Natural killer cell (primary cell): ENCODE measurements around the gene PXMP2. TPM values are rescaled to one million over a fixed set of nuclear protein-coding genes. Genes with fewer than 3 reads are reported as not detected.

ENCODE experiments used
- ATAC-seq, 3 donors: fragments of 150-1000 bp in 2 of 3; fragments of 200-7000 bp in 1 of 3; cut with Tn5 transposase; 1 replicate in 1 of 3; 2 replicates in 2 of 3; pipeline ENCODE4 v1.10.0; 2021; ENCODE audit warnings: mild to moderate bottlenecking in 2 of 3, moderate library complexity in 2 of 3
- DNase-seq, 2 donors: peaks; one replicate each; pipeline versions ENCODE4 v3.0.0 to v3.0.0-alpha.2; 2013 to 2021; ENCODE audit warnings: mixed read lengths in 1 of 2
- H3K27ac ChIP-seq: one replicate; pipeline ENCODE4 v1.5.1; 2013; ENCODE audit warnings: mild to moderate bottlenecking, low read length
- H3K27me3 ChIP-seq: one replicate; pipeline ENCODE4 v1.6.1; 2013; ENCODE audit warnings: low read length; ENCODE audit not compliant: control insufficient read depth, insufficient read depth
- H3K36me3 ChIP-seq: one replicate; pipeline ENCODE4 v1.6.1; 2013; ENCODE audit warnings: low read length; ENCODE audit not compliant: control insufficient read depth, insufficient read depth
- H3K4me1 ChIP-seq: one replicate; pipeline ENCODE4 v1.6.1; 2013; ENCODE audit warnings: low read length; ENCODE audit not compliant: control insufficient read depth, insufficient read depth
- H3K4me3 ChIP-seq: one replicate; pipeline ENCODE4 v1.5.1; 2013; ENCODE audit warnings: low read length
- H3K9me3 ChIP-seq: one replicate; pipeline ENCODE4 v1.6.1; 2013; ENCODE audit warnings: low read length; ENCODE audit not compliant: control insufficient read depth, insufficient read depth
- H3K27ac Mint-ChIP-seq, 2 donors: one replicate each; pipeline ENCODE4 v1.8.0; 2022; ENCODE audit warnings: mild to moderate bottlenecking in 2 of 2, mixed read lengths in 2 of 2, moderate library complexity in 1 of 2
- H3K27me3 Mint-ChIP-seq, 2 donors: one replicate each; pipeline ENCODE4 v1.8.0; 2022; ENCODE audit warnings: low read depth in 2 of 2, mixed read lengths in 2 of 2
- H3K36me3 Mint-ChIP-seq: one replicate; pipeline ENCODE4 v1.8.0; 2022; ENCODE audit warnings: mixed read lengths
- H3K4me1 Mint-ChIP-seq, 2 donors: one replicate each; pipeline ENCODE4 v1.8.0; 2022; ENCODE audit warnings: mixed read lengths in 2 of 2
- H3K4me3 Mint-ChIP-seq: one replicate; pipeline ENCODE4 v1.8.0; 2022; ENCODE audit warnings: mild to moderate bottlenecking, moderate library complexity, mixed read lengths
- H3K9me3 Mint-ChIP-seq, 2 donors: one replicate each; pipeline ENCODE4 v1.8.0; 2022; ENCODE audit warnings: mixed read lengths in 2 of 2
- WGBS: methylation state at CpG from one replicate; pipeline ENCODE4 v1.1.7; 2013; ENCODE audit warnings: missing lambda C conversion rate; ENCODE audit not compliant: insufficient coverage; 5-methylcytosine and 5-hydroxymethylcytosine counted together
- intact Hi-C: fragments of 100-400 bp; cut with micrococcal nuclease; formaldehyde crosslinking; loops from one replicate; pipeline ENCODE4 v1.14.2; 2022
- total RNA-seq, 4 donors: library from RNA; stranded (reverse); fragments of 120-200 nt in 1 of 4; gene quantifications; one replicate each; pipeline versions ENCODE4 v1.2.3 to v1.2.4, GENCODE V29; 2013 to 2022
- TF ChIP-seq, protein P1 (sequence below): fragments of 200-600 bp; IDR thresholded peaks from one replicate; pipeline ENCODE4 v1.8.0; 2022; ENCODE audit warnings: antibody characterized with exemption

The PXMP2 gene
- total RNA-seq, 3 donors from 2014 or later (not counting 1 experiment from before 2014, with no cell fraction given), result 3.6 to 6.2 (median 5.1) TPM

DNA sequence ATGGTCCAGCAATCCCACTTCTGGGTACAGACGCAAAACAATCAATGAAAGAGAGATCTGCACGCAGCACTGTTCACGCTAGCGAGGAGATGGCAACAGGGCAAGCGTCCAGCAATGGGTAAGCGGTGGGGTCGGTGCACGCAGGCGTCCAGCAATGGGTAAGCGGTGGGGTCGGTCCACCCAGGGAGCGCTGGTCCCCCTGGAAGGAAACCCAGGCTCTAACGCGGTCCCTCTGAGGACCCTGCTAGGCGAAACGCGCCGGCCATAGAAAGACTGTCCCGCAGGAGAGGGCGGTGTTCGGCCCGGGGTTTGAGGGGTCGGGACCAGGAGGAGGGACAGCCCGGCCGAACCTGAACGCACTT, 22.6 kb downstream of the PXMP2 start:
- H3K36me3 Mint-ChIP-seq, result no peaks in the 10 kb centered on the region
- H3K9me3 ChIP-seq, result peaks cover 5% of the 10 kb centered on the region
- H3K4me1 ChIP-seq, result peaks cover 17% of the 10 kb centered on the region
- H3K4me1 Mint-ChIP-seq, result peaks cover 0 to 6% of the 10 kb centered on the region in 2 donors
- TF ChIP-seq, protein P1, sequence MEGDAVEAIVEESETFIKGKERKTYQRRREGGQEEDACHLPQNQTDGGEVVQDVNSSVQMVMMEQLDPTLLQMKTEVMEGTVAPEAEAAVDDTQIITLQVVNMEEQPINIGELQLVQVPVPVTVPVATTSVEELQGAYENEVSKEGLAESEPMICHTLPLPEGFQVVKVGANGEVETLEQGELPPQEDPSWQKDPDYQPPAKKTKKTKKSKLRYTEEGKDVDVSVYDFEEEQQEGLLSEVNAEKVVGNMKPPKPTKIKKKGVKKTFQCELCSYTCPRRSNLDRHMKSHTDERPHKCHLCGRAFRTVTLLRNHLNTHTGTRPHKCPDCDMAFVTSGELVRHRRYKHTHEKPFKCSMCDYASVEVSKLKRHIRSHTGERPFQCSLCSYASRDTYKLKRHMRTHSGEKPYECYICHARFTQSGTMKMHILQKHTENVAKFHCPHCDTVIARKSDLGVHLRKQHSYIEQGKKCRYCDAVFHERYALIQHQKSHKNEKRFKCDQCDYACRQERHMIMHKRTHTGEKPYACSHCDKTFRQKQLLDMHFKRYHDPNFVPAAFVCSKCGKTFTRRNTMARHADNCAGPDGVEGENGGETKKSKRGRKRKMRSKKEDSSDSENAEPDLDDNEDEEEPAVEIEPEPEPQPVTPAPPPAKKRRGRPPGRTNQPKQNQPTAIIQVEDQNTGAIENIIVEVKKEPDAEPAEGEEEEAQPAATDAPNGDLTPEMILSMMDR, result no peak
- peaks cover 2% of the 10 kb centered on the region for H3K36me3 ChIP-seq
- no peaks in the 10 kb centered on the region for H3K27me3 Mint-ChIP-seq
- ATAC-seq (peak in 2 of 3 donors; percentile 9 to 11), DNase-seq (no peak)
- peak overlapping the region; percentile 90 for H3K27ac Mint-ChIP-seq
- H3K27ac ChIP-seq, result peak overlapping the region; percentile 87
- peak overlapping the region; percentile 74 for H3K4me3 ChIP-seq
- no peaks in the 10 kb centered on the region for H3K9me3 Mint-ChIP-seq
- intact Hi-C loops, result no loop called here
- no peaks in the 10 kb centered on the region for H3K27me3 ChIP-seq
- peak overlapping the region; percentile 91 for H3K4me3 Mint-ChIP-seq
- WGBS, result 5% methylated on average over 26 of the region's 26 CpGs

DNA sequence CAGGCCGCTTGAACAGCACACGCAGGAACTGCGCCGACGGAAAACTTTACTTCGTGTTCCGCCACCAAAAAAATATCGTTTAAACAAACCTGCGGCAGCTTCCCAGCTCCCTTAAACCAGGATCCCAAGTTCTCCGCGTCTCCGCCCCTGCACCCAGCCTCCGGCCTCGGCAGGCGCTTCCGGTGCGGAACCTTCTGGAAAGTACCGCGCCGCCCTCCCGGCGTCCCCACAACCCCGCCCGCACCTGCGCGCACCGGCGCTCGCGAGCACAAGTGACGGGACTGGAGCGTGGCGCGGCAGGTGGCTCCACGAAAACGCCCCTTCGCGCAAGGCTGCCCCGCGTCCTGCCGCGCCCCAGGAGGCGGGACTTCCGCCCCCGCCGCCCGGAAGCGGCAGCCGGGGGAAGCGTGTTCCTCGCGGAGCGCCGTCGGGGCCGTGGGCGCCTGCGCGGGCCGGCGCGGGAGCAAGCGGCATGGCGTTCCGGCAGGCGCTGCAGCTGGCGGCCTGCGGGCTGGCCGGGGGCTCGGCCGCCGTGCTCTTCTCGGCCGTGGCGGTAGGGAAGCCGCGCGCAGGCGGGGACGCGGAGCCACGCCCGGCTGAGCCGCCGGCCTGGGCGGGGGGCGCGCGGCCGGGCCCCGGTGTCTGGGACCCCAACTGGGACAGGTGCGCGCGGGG, 23.2 kb downstream of the PXMP2 start, which contains the start of gene PGAM5:
Gene PGAM5, plus strand, starts transcription at position 438 of the 675 bp plus-strand sequence. Its CDS starts 35 bp downstream, at position 473.
- Mint-ChIP-seq H3K4me3 (peak within 1 kb of the TSS; percentile 91), H3K4me1 (peaks cover 0 to 6% of the 10 kb centered on the region in 2 donors), H3K27me3 (no peaks in the 10 kb centered on the region), H3K9me3 (no peaks in the 10 kb centered on the region), H3K27ac (peak within 1 kb of the TSS; percentile 90), H3K36me3 (no peaks in the 10 kb centered on the region)
- WGBS, result under 1% methylated on average over 94 of the region's 94 CpGs
- intact Hi-C loops, result no loop called here
- H3K27ac ChIP-seq, result peak within 1 kb of the TSS; percentile 87
- H3K27me3 ChIP-seq, result no peaks in the 10 kb centered on the region
- DNase-seq (peak; percentile 83 to 98), ATAC-seq (peak; percentile 93 to 97 (median 93))
- peak within 1 kb of the TSS; percentile 74 for H3K4me3 ChIP-seq
- TF ChIP-seq, protein P1, result no peak
- H3K9me3 ChIP-seq, result peaks cover 5% of the 10 kb centered on the region
- H3K4me1 ChIP-seq, result peaks cover 17% of the 10 kb centered on the region
- peaks cover 4% of the 10 kb centered on the region for H3K36me3 ChIP-seq

DNA sequence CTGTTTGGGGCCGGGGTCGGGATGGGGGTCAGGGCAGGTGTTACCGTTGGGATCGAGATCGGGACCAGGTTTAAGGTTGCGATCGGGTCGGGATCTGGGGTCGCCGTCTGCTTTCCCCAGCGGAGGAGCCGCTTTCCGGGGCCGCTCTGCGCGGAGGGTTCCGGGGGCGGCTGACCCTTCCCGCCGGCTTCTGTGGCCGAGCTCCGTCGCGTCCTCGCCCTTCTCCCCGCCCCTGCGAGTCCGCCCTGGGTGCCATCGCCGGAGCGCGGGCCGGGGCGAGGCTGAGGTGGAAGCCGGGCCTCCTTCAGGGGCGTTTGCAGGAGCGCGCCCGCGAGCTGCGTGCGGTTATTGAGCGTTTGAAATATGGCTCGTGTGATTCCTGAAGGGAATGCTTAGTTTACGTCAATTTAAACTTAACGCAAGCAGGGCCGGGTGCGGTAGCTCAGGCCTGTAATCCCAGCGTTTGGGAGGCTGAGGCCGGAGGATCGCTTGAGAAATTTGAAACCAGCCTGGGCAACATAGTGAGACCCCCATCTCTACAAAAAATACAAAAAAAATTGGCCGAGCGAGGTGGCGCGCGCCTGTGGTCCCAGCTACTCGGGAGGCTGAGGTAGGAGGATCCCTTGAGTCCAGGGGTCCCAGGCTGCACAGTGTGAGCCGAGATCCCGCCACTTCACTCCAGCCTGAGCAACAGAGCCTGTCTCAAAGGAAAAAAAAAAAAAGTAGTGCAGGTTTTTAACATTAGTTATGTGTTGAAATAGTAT, 23.9 kb downstream of the PXMP2 start:
- Histone ChIP-seq H3K27ac (no peak overlapping the region), H3K36me3 (peaks cover 9% of the 10 kb centered on the region), H3K27me3 (no peaks in the 10 kb centered on the region), H3K9me3 (peaks cover 5% of the 10 kb centered on the region), H3K4me3 (peak overlapping the region; percentile 57), H3K4me1 (peaks cover 17% of the 10 kb centered on the region)
- peaks cover 0 to 6% of the 10 kb centered on the region in 2 donors for H3K4me1 Mint-ChIP-seq
- WGBS, result 8% methylated on average over 59 of the region's 59 CpGs
- no peaks in the 10 kb centered on the region for H3K27me3 Mint-ChIP-seq
- ATAC-seq (peak in 2 of 3 donors; percentile 6 to 9), DNase-seq (peak; percentile 19 to 38)
- no peaks in the 10 kb centered on the region for H3K36me3 Mint-ChIP-seq
- peak overlapping the region; percentile 79 for H3K4me3 Mint-ChIP-seq
- TF ChIP-seq, protein P1, result no peak
- intact Hi-C loops, result no loop called here
- H3K27ac Mint-ChIP-seq, result peak overlapping the region in 1 of 2 donors; percentile 9
- no peaks in the 10 kb centered on the region for H3K9me3 Mint-ChIP-seq
